Measurements from ENCODE around the gene CCDC187.
A peak's percentile ranks its signal among the peaks of the same experiment; 100 is the strongest.

The CCDC187 gene

GRCh38 chr9:136251264-136252115 is 52.4 kb downstream of the CCDC187 start:
- DNase-seq: no peak

GRCh38 chr9:136250676-136251075 is 53.2 kb downstream of the CCDC187 start:
- no peak for DNase-seq

GRCh38 chr9:136249877-136250559 is 53.9 kb downstream of the CCDC187 start:
- DNase-seq: no peak

- no peak for DNase-seq
Measured at GRCh38 chr9:136248951-136249876, 54.7 kb downstream of the CCDC187 start.

- no peak for DNase-seq
Measured at GRCh38 chr9:136247947-136248637, 55.8 kb downstream of the CCDC187 start.

- DNase-seq: no peak
Measured at GRCh38 chr9:136247551-136247916, 56.4 kb downstream of the CCDC187 start.

GRCh38 chr9:136246849-136247550 is 56.9 kb downstream of the CCDC187 start:
- no peak for DNase-seq

GRCh38 chr9:136245219-136246150 is 58.4 kb downstream of the CCDC187 start, which contains the start of gene QSOX2:
QSOX2 (minus strand) TSS chr9:136245812; CDS start chr9:136245803, 9 bp downstream.
- DNase-seq: peak; percentile 87

- DNase-seq: no peak
Measured at GRCh38 chr9:136244969-136245218, 59.0 kb downstream of the CCDC187 start.

- peak; percentile 72 for DNase-seq
Measured at GRCh38 chr9:136244122-136244968, 59.5 kb downstream of the CCDC187 start.

- no peak for DNase-seq
Measured at GRCh38 chr9:136243631-136244030, 60.3 kb downstream of the CCDC187 start.

GRCh38 chr9:136242918-136243525 is 60.9 kb downstream of the CCDC187 start:
- no peak for DNase-seq

- no peak for DNase-seq
Measured at GRCh38 chr9:136242248-136242647, 61.6 kb downstream of the CCDC187 start.

- DNase-seq: no peak
Measured at GRCh38 chr9:136241542-136241941, 62.4 kb downstream of the CCDC187 start.

GRCh38 chr9:136240941-136241340 is 63.0 kb downstream of the CCDC187 start:
- no peak for DNase-seq

GRCh38 chr9:136239983-136240330 is 63.9 kb downstream of the CCDC187 start:
- no peak for DNase-seq

GRCh38 chr9:136239135-136239982 is 64.5 kb downstream of the CCDC187 start:
- no peak for DNase-seq

GRCh38 chr9:136238342-136238732 is 65.6 kb downstream of the CCDC187 start:
- no peak for DNase-seq

All from stimulated activated CD8-positive, alpha-beta memory T cell treated with anti-CD3 and anti-CD28 coated beads, Interleukin-4, amount 100 ng/mL, for 48 hours (primary cell).